HUES6 (cell line): Measurements from ENCODE around the gene GDF10.

ENCODE experiments used
- H3K27ac ChIP-seq: 2 replicates; pipeline ENCODE4 v1.7.0; 2013; ENCODE audit warnings: low read depth, mild to moderate bottlenecking, low read length, inconsistent platforms
- H3K27me3 ChIP-seq: 2 replicates; pipeline ENCODE4 v1.6.1; 2013; ENCODE audit warnings: low read length; ENCODE audit not compliant: control insufficient read depth, insufficient read depth
- H3K36me3 ChIP-seq: 2 replicates; pipeline ENCODE4 v1.6.1; 2013; ENCODE audit warnings: low read length; ENCODE audit not compliant: control insufficient read depth, insufficient read depth
- H3K4me1 ChIP-seq: 2 replicates; pipeline ENCODE4 v1.6.1; 2013; ENCODE audit warnings: low read length; ENCODE audit not compliant: control insufficient read depth, insufficient read depth
- H3K4me3 ChIP-seq: 2 replicates; pipeline ENCODE4 v1.5.1; 2013; ENCODE audit warnings: low read depth, low read length
- H3K9ac ChIP-seq: one replicate; pipeline ENCODE4 v1.6.1; 2013; ENCODE audit warnings: mild to moderate bottlenecking, low read length
- H3K9me3 ChIP-seq: 2 replicates; pipeline ENCODE4 v1.6.1; 2013; ENCODE audit warnings: low read depth, low read length; ENCODE audit not compliant: control insufficient read depth, insufficient read depth

Gene GDF10

GRCh38 chr10:47258921-47259320, 41.1 kb upstream of the GDF10 start:
- no peaks in the 10 kb centered on the region for H3K9me3 ChIP-seq
- peaks cover 5% of the 10 kb centered on the region; the same call in 1 of the 2 replicates for H3K4me1 ChIP-seq
- no peak overlapping the region for H3K4me3 ChIP-seq
- no peak overlapping the region for H3K27ac ChIP-seq
- H3K36me3 ChIP-seq: no peaks in the 10 kb centered on the region
- no peaks in the 10 kb centered on the region for H3K27me3 ChIP-seq
- no peak overlapping the region for H3K9ac ChIP-seq

GRCh38 chr10:47259466-47259865, 40.5 kb upstream of the GDF10 start:
- Histone ChIP-seq H3K4me3 (no peak overlapping the region), H3K27ac (no peak overlapping the region), H3K9me3 (no peaks in the 10 kb centered on the region), H3K9ac (no peak overlapping the region), H3K27me3 (no peaks in the 10 kb centered on the region), H3K4me1 (peaks cover under 1% of the 10 kb centered on the region; the same call in 1 of the 2 replicates), H3K36me3 (no peaks in the 10 kb centered on the region)

- Histone ChIP-seq H3K9me3 (no peaks in the 10 kb centered on the region), H3K4me1 (no peaks in the 10 kb centered on the region; the same call in 1 of the 2 replicates), H3K4me3 (no peak overlapping the region), H3K27ac (no peak overlapping the region), H3K27me3 (no peaks in the 10 kb centered on the region), H3K9ac (no peak overlapping the region), H3K36me3 (no peaks in the 10 kb centered on the region)
These were observed 39.4 kb upstream of the GDF10 start for GRCh38 chr10:47260505-47261111.

GRCh38 chr10:47261121-47261520, 38.9 kb upstream of the GDF10 start:
- Histone ChIP-seq H3K27me3 (no peaks in the 10 kb centered on the region), H3K4me3 (no peak overlapping the region), H3K9ac (no peak overlapping the region), H3K27ac (no peak overlapping the region), H3K9me3 (no peaks in the 10 kb centered on the region), H3K36me3 (no peaks in the 10 kb centered on the region), H3K4me1 (no peaks in the 10 kb centered on the region; the same call in 1 of the 2 replicates)

GRCh38 chr10:47261556-47261955, 38.4 kb upstream of the GDF10 start:
- no peaks in the 10 kb centered on the region for H3K36me3 ChIP-seq
- H3K27me3 ChIP-seq: no peaks in the 10 kb centered on the region
- no peak overlapping the region for H3K27ac ChIP-seq
- no peak overlapping the region for H3K9ac ChIP-seq
- no peak overlapping the region for H3K4me3 ChIP-seq
- H3K4me1 ChIP-seq: no peaks in the 10 kb centered on the region
- no peaks in the 10 kb centered on the region for H3K9me3 ChIP-seq

GRCh38 chr10:47262606-47263533, 37.1 kb upstream of the GDF10 start:
- H3K9me3 ChIP-seq: no peaks in the 10 kb centered on the region
- H3K4me3 ChIP-seq: no peak overlapping the region
- H3K4me1 ChIP-seq: no peaks in the 10 kb centered on the region
- H3K36me3 ChIP-seq: no peaks in the 10 kb centered on the region
- H3K27ac ChIP-seq: no peak overlapping the region
- H3K27me3 ChIP-seq: no peaks in the 10 kb centered on the region
- H3K9ac ChIP-seq: no peak overlapping the region

- Histone ChIP-seq H3K4me3 (no peak overlapping the region), H3K27me3 (no peaks in the 10 kb centered on the region), H3K4me1 (no peaks in the 10 kb centered on the region), H3K9me3 (no peaks in the 10 kb centered on the region), H3K9ac (no peak overlapping the region), H3K27ac (no peak overlapping the region), H3K36me3 (no peaks in the 10 kb centered on the region)
These were observed 35.2 kb upstream of the GDF10 start for GRCh38 chr10:47264797-47265281.

- Histone ChIP-seq H3K4me3 (no peak overlapping the region), H3K9ac (no peak overlapping the region), H3K4me1 (no peaks in the 10 kb centered on the region), H3K27me3 (no peaks in the 10 kb centered on the region), H3K9me3 (no peaks in the 10 kb centered on the region), H3K36me3 (no peaks in the 10 kb centered on the region), H3K27ac (no peak overlapping the region)
These were observed 33.4 kb upstream of the GDF10 start for GRCh38 chr10:47266602-47267001.

GRCh38 chr10:47268696-47269095, 31.3 kb upstream of the GDF10 start:
- peaks cover 2% of the 10 kb centered on the region; the same call in 1 of the 2 replicates for H3K9me3 ChIP-seq
- no peaks in the 10 kb centered on the region for H3K27me3 ChIP-seq
- no peak overlapping the region for H3K27ac ChIP-seq
- H3K4me3 ChIP-seq: no peak overlapping the region
- no peaks in the 10 kb centered on the region for H3K36me3 ChIP-seq
- H3K4me1 ChIP-seq: no peaks in the 10 kb centered on the region
- H3K9ac ChIP-seq: no peak overlapping the region

GRCh38 chr10:47269294-47269693, 30.7 kb upstream of the GDF10 start:
- Histone ChIP-seq H3K36me3 (no peaks in the 10 kb centered on the region), H3K4me1 (no peaks in the 10 kb centered on the region), H3K27me3 (no peaks in the 10 kb centered on the region), H3K9me3 (peaks cover 2% of the 10 kb centered on the region; the same call in 1 of the 2 replicates), H3K4me3 (no peak overlapping the region), H3K27ac (no peak overlapping the region), H3K9ac (no peak overlapping the region)

GRCh38 chr10:47276071-47276470, 23.9 kb upstream of the GDF10 start:
- no peak overlapping the region for H3K9ac ChIP-seq
- peaks cover 2% of the 10 kb centered on the region; the same call in 1 of the 2 replicates for H3K9me3 ChIP-seq
- no peak overlapping the region for H3K27ac ChIP-seq

More at GRCh38 chr10:47276071-47276470, 23.9 kb upstream of the GDF10 start:
- Histone ChIP-seq H3K27me3 (no peaks in the 10 kb centered on the region), H3K36me3 (no peaks in the 10 kb centered on the region), H3K4me3 (no peak overlapping the region), H3K4me1 (peaks cover 9% of the 10 kb centered on the region; the same call in 1 of the 2 replicates)
